Measurements from ENCODE around the gene OSBPL5.

OSBPL5 gene

GRCh38 chr11:3205261-3206155, 40.4 kb upstream of the OSBPL5 start:
- H4K91ac ChIP-seq (ENCODE audit: low read length), result no peak overlapping the region
- no peak overlapping the region for H3K18ac ChIP-seq (ENCODE audit: low read depth in 1 of 2, low read length in 2 of 2)
- H3K4me1 ChIP-seq (ENCODE audit: control insufficient read depth, insufficient read depth, low read depth, low read length), result peaks cover 9% of the 10 kb centered on the region
- H3K4me2 ChIP-seq (ENCODE audit: low read length, poor library complexity, severe bottlenecking), result no peak overlapping the region
- no peaks in the 10 kb centered on the region for H3K36me3 ChIP-seq (ENCODE audit: control insufficient read depth in 1 of 2, insufficient read depth in 2 of 2, low read depth in 1 of 2, low read length in 2 of 2)
- H2BK5ac ChIP-seq (ENCODE audit: low read depth, low read length, poor library complexity, severe bottlenecking), result no peak overlapping the region
- no peak overlapping the region for H3K4ac ChIP-seq (ENCODE audit: low read depth in 1 of 2, low read length in 2 of 2)
- no peak overlapping the region for H3K27ac ChIP-seq (ENCODE audit: low read length, poor library complexity, severe bottlenecking)
- 58% methylated on average over 14 of the region's 16 CpGs for WGBS
- H2BK15ac ChIP-seq (ENCODE audit: low read depth, poor library complexity, severe bottlenecking), result no peak overlapping the region
- no peak overlapping the region for H2AK5ac ChIP-seq (ENCODE audit: low read length, severe bottlenecking)
- no peak overlapping the region for H2BK12ac ChIP-seq (ENCODE audit: low read length in 2 of 2)
- H3K9me3 ChIP-seq (ENCODE audit: control insufficient read depth, low read length), result peaks cover 6% of the 10 kb centered on the region
- no peak overlapping the region for H3K23ac ChIP-seq (ENCODE audit: low read length in 2 of 2)
- no peak overlapping the region for H2BK120ac ChIP-seq (ENCODE audit: low read depth, low read length)
- no peak overlapping the region for H3K9ac ChIP-seq (ENCODE audit: low read length)
- peaks cover 68 to 77% of the 10 kb centered on the region in 2 experiments for H3K27me3 ChIP-seq (ENCODE audit: control insufficient read depth in 1 of 2, insufficient read depth in 1 of 2, low read length in 2 of 2)
- DNase-seq, result no peak
- H3K79me1 ChIP-seq (replicated peaks; ENCODE audit: low read length, poor library complexity, severe bottlenecking), result no peaks in the 10 kb centered on the region
- H3K14ac ChIP-seq (ENCODE audit: low read length in 2 of 2), result no peak overlapping the region
- H2AFZ ChIP-seq (ENCODE audit: low read depth, low read length), result no peak overlapping the region
- peak overlapping the region in 1 of 2 experiments; percentile 44 for H3K4me3 ChIP-seq (ENCODE audit: insufficient read depth in 1 of 2, low read depth in 1 of 2, low read length in 2 of 2)
- H4K8ac ChIP-seq (ENCODE audit: low read length), result no peak overlapping the region

- H3K27ac ChIP-seq (ENCODE audit: low read length, poor library complexity, severe bottlenecking), result no peak overlapping the region
- no peak overlapping the region for H4K91ac ChIP-seq (ENCODE audit: low read length)
- H3K4me1 ChIP-seq (ENCODE audit: control insufficient read depth, insufficient read depth, low read depth, low read length), result peaks cover 9% of the 10 kb centered on the region
- H2AFZ ChIP-seq (ENCODE audit: low read depth, low read length), result no peak overlapping the region
- H3K27me3 ChIP-seq (ENCODE audit: control insufficient read depth in 1 of 2, insufficient read depth in 1 of 2, low read length in 2 of 2), result peaks cover 77 to 88% of the 10 kb centered on the region in 2 experiments
- H3K4me3 ChIP-seq (ENCODE audit: insufficient read depth in 1 of 2, low read depth in 1 of 2, low read length in 2 of 2), result no peak overlapping the region
- H3K14ac ChIP-seq (ENCODE audit: low read length in 2 of 2), result no peak overlapping the region
- no peak overlapping the region for H2BK15ac ChIP-seq (ENCODE audit: low read depth, poor library complexity, severe bottlenecking)
- H2BK120ac ChIP-seq (ENCODE audit: low read depth, low read length), result no peak overlapping the region
- peaks cover 2% of the 10 kb centered on the region for H3K9me3 ChIP-seq (ENCODE audit: control insufficient read depth, low read length)
- H3K4ac ChIP-seq (ENCODE audit: low read depth in 1 of 2, low read length in 2 of 2), result no peak overlapping the region
- H3K79me1 ChIP-seq (replicated peaks; ENCODE audit: low read length, poor library complexity, severe bottlenecking), result no peaks in the 10 kb centered on the region
- no peak overlapping the region for H2BK5ac ChIP-seq (ENCODE audit: low read depth, low read length, poor library complexity, severe bottlenecking)
- H4K8ac ChIP-seq (ENCODE audit: low read length), result no peak overlapping the region
- no peak overlapping the region for H3K23ac ChIP-seq (ENCODE audit: low read length in 2 of 2)
- no peaks in the 10 kb centered on the region for H3K36me3 ChIP-seq (ENCODE audit: control insufficient read depth in 1 of 2, insufficient read depth in 2 of 2, low read depth in 1 of 2, low read length in 2 of 2)
- H3K18ac ChIP-seq (ENCODE audit: low read depth in 1 of 2, low read length in 2 of 2), result no peak overlapping the region
- no peak overlapping the region for H3K9ac ChIP-seq (ENCODE audit: low read length)
- H3K4me2 ChIP-seq (ENCODE audit: low read length, poor library complexity, severe bottlenecking), result no peak overlapping the region
- H2BK12ac ChIP-seq (ENCODE audit: low read length in 2 of 2), result no peak overlapping the region
- 85% methylated on average over 24 of the region's 24 CpGs for WGBS
- no peak for DNase-seq
- H2AK5ac ChIP-seq (ENCODE audit: low read length, severe bottlenecking), result no peak overlapping the region
Measured at GRCh38 chr11:3204141-3205015, 39.3 kb upstream of the OSBPL5 start.

DNA sequence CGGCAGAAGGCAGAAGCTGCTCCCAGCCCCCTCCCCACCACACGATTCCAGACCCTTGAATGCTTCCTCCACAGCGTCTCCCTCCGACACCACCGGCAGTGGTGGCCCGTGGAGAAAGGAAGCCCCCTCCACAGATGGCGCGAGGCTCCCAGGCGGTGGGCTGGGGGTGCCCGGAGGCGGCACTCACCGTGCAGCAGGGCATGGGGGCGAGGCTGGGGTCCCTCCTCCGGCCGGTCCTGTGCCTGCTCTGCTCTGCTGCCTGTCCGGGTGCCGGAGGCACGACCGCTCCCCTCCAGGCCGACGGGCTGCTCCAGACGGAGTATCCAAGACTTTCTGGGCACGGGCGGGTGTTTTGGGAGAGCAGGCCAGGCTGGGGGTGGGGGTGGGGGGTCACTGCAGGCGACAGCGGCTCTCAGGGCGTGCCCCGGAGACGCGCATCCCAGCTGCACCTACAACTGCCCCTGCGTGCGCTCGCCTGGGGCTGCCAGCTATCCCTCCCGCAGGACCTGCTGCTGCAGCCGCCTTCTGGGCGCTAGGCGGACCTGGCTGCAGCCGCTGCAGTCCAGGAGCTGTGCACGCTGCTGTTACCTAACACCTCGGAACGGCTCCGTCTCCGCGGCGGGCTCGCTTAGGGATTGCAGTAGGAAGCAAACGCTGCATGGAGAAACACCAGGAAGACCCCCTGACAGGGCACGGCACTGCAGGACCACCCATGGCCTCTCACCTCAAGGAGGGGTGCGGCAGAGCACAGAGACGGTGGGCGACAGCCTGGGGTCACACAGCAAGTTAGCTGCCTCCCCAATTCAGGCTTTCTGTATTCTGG, 38.3 kb upstream of the OSBPL5 start:
- Histone ChIP-seq H3K4me1 (ENCODE audit: control insufficient read depth, insufficient read depth, low read depth, low read length) (peaks cover 9% of the 10 kb centered on the region), H3K14ac (ENCODE audit: low read length in 2 of 2) (peak overlapping the region in 1 of 2 experiments; percentile 4), H3K23ac (ENCODE audit: low read length in 2 of 2) (no peak overlapping the region), H2BK15ac (ENCODE audit: low read depth, poor library complexity, severe bottlenecking) (no peak overlapping the region), H2AK5ac (ENCODE audit: low read length, severe bottlenecking) (no peak overlapping the region), H2BK5ac (ENCODE audit: low read depth, low read length, poor library complexity, severe bottlenecking) (no peak overlapping the region), H3K79me1 (replicated peaks; ENCODE audit: low read length, poor library complexity, severe bottlenecking) (no peaks in the 10 kb centered on the region), H3K4me2 (ENCODE audit: low read length, poor library complexity, severe bottlenecking) (peak overlapping the region; percentile 25), H3K18ac (ENCODE audit: low read depth in 1 of 2, low read length in 2 of 2) (no peak overlapping the region), H3K27ac (ENCODE audit: low read length, poor library complexity, severe bottlenecking) (no peak overlapping the region), H3K4me3 (ENCODE audit: insufficient read depth in 1 of 2, low read depth in 1 of 2, low read length in 2 of 2) (no peak overlapping the region), H3K4ac (ENCODE audit: low read depth in 1 of 2, low read length in 2 of 2) (no peak overlapping the region), H3K36me3 (ENCODE audit: control insufficient read depth in 1 of 2, insufficient read depth in 2 of 2, low read depth in 1 of 2, low read length in 2 of 2) (no peaks in the 10 kb centered on the region), H2AFZ (ENCODE audit: low read depth, low read length) (no peak overlapping the region), H3K27me3 (ENCODE audit: control insufficient read depth in 1 of 2, insufficient read depth in 1 of 2, low read length in 2 of 2) (peaks cover 81 to 89% of the 10 kb centered on the region in 2 experiments), H4K91ac (ENCODE audit: low read length) (no peak overlapping the region), H2BK120ac (ENCODE audit: low read depth, low read length) (no peak overlapping the region), H3K9ac (ENCODE audit: low read length) (no peak overlapping the region), H3K9me3 (ENCODE audit: control insufficient read depth, low read length) (no peaks in the 10 kb centered on the region), H4K8ac (ENCODE audit: low read length) (no peak overlapping the region), H2BK12ac (ENCODE audit: low read length in 2 of 2) (no peak overlapping the region)
- 6% methylated on average over 50 of the region's 51 CpGs for WGBS
- DNase-seq, result peak; percentile 6

Measured in mesenchymal stem cell (in vitro differentiated cells and primary cell).